ENCODE results near the gene PDGFD. TPM values are rescaled to one million over a fixed set of nuclear protein-coding genes. Genes with fewer than 3 reads are reported as not detected.

Gene PDGFD
- total RNA-seq, 4 donors from 2014 or later = 4.4 to 26.4 (median 13.1) TPM

DNA sequence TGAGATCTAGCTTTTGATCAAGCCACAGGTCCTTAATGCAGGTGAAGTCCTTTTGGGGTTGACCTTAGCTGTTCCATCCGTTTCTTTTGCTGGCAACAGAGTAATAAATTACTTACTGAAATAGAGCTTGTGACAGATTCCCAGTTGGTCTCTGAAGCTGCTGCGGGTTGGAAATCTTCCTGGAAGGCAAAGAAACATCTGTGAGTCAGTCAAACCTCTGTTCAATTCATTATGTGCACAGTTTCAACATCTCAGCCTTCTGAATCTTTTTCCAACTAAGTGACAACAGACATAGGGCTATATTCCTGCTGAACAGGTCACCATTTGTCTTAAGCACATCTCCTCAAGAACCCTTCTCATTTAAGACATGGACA, 216.4 kb downstream of the PDGFD start:
- no peaks in the 10 kb centered on the region for H3K36me3 ChIP-seq
- peak; percentile 63 for ATAC-seq
- H3K9me3 ChIP-seq = no peaks in the 10 kb centered on the region
- H3K27ac ChIP-seq = peak overlapping the region in 1 of 4 donors; percentile 28
- no peak overlapping the region for H3K4me3 ChIP-seq
- no peaks in the 10 kb centered on the region for H3K27me3 ChIP-seq
- peak; percentile 36 for TF ChIP-seq POLR2AphosphoS5 (IDR thresholded peaks at IDR 0.05)
- TF ChIP-seq, protein P1, sequence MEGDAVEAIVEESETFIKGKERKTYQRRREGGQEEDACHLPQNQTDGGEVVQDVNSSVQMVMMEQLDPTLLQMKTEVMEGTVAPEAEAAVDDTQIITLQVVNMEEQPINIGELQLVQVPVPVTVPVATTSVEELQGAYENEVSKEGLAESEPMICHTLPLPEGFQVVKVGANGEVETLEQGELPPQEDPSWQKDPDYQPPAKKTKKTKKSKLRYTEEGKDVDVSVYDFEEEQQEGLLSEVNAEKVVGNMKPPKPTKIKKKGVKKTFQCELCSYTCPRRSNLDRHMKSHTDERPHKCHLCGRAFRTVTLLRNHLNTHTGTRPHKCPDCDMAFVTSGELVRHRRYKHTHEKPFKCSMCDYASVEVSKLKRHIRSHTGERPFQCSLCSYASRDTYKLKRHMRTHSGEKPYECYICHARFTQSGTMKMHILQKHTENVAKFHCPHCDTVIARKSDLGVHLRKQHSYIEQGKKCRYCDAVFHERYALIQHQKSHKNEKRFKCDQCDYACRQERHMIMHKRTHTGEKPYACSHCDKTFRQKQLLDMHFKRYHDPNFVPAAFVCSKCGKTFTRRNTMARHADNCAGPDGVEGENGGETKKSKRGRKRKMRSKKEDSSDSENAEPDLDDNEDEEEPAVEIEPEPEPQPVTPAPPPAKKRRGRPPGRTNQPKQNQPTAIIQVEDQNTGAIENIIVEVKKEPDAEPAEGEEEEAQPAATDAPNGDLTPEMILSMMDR (IDR thresholded peaks at IDR 0.05) = no peak
- H3K4me1 ChIP-seq = peaks cover 7 to 18% (median 10%) of the 10 kb centered on the region in 3 donors
- WGBS, 2 donors (ENCODE audit: low coverage in 1 of 2) = 5 to 11% methylated on average over 2 of the region's 2 CpGs

DNA sequence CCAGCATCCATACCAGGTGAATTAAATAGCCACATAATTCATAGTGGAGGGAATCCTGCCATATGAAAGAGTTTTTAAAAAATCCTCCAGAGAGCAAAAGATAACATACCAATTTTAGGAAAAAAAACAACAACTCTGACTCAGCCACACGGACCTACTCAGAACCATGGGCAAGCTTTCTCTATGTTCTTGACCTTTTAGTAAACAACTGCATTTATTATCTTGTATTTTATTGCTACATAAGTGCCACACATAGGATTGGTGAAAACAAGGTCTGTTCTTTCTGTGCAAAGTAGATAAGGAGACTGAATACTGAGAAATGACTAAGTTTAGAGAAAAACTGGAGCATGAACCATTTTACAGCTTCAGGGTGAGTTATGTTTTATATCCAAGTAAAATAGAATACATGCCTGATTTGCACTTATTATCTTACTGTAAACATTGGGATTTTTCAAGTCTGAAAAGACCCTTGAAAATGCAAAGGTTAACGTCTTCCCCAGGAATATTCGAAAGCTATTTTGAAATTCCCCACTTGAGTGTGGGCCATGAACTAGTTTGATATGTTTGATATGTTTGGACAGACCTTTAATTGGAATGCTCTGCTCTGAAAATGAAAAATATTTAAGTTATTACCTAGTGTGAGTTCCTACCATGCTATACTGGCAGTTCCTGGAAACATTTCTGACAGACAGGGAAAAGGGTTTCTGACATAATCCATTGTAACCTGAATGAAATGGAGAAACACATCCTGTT, 217.0 kb downstream of the PDGFD start:
- 32 to 34% methylated on average over 3 of the region's 3 CpGs for WGBS, 2 donors (ENCODE audit: low coverage in 1 of 2)

DNA sequence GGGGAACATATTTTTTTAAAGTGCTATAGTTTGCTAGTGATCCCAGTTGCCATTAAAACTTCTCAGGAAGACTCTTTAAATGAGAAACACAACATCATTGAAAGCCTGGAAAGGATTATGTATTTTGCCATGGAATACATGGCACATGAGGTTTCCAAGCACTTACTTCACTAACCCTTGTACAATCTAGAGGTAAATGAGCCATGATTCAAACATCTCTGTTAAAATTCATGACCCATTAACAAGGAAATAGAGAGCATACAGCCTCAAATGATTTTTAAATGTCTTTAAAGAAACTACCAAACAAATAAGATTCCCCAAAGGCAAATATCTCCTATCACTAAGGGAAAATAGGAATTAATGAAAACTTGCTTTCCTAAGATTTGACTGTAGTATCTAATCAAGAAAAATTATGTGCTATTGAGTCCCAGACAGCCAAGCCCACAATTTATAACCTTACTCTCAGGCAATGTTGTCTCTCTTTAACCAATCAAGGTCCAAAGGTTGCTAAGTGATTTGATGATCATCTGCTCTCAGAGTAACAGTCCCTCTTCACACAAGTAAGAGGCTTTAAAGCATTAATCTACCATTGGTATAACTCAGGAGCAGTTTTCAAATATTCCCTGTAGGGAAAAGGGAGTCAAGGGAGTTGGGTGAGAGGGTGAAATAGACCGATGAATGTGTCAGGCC, 219.6 kb downstream of the PDGFD start:
- peaks cover 7 to 37% (median 10%) of the 10 kb centered on the region in 3 donors for H3K4me1 ChIP-seq
- WGBS, 2 donors (ENCODE audit: low coverage in 1 of 2) = 100% methylated on average over 1 of the region's 1 CpG
- no peaks in the 10 kb centered on the region for H3K36me3 ChIP-seq
- no peak overlapping the region for H3K27ac ChIP-seq
- no peaks in the 10 kb centered on the region for H3K27me3 ChIP-seq
- ATAC-seq = no peak
- no peaks in the 10 kb centered on the region for H3K9me3 ChIP-seq
- H3K4me3 ChIP-seq = no peak overlapping the region
- TF ChIP-seq EP300 (IDR thresholded peaks at IDR 0.05) (no peak), POLR2A (IDR thresholded peaks at IDR 0.05) (no peak), POLR2AphosphoS5 (IDR thresholded peaks at IDR 0.05) (no peak)
- TF ChIP-seq, protein P1 (IDR thresholded peaks at IDR 0.05) = no peak

More for the DNA sequence above, 217.0 kb downstream of the PDGFD start:
- no peaks in the 10 kb centered on the region for H3K36me3 ChIP-seq
- no peaks in the 10 kb centered on the region for H3K9me3 ChIP-seq
- no peak for TF ChIP-seq POLR2A (IDR thresholded peaks at IDR 0.05)
- TF ChIP-seq POLR2AphosphoS5 (IDR thresholded peaks at IDR 0.05) = no peak
- TF ChIP-seq, protein P1 (IDR thresholded peaks at IDR 0.05) = no peak
- no peak overlapping the region for H3K4me3 ChIP-seq
- H3K4me1 ChIP-seq = peaks cover 7 to 18% (median 10%) of the 10 kb centered on the region in 3 donors
- peak overlapping the region in 1 of 4 donors; percentile 28 for H3K27ac ChIP-seq
- no peak for ATAC-seq
- H3K27me3 ChIP-seq = no peaks in the 10 kb centered on the region

DNA sequence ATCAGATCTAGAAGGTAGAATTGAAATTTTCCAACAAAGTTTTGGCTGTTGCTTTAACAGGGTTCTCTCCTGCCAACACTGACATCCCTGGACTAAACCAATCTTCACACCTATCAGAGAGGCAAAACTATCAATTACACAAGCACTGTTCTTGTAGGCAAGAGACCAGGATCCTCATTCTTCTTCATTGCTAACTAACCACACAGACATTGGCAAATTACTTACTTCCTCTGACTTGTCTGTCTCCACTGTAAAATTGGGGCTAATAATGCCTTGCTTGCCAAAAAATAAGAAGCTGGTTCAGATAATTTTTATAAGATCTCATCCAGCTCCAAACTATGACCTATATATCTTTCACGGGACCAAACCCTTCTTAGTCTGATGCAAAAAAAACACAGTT, 221.3 kb downstream of the PDGFD start:
- TF ChIP-seq EP300 (IDR thresholded peaks at IDR 0.05) = no peak
- no peak for TF ChIP-seq POLR2A (IDR thresholded peaks at IDR 0.05)
- TF ChIP-seq, protein P1 (IDR thresholded peaks at IDR 0.05) = no peak
- TF ChIP-seq POLR2AphosphoS5 (IDR thresholded peaks at IDR 0.05) = no peak
- WGBS, 2 donors (ENCODE audit: low coverage in 1 of 2) = 93 to 100% methylated on average over 1 of the region's 1 CpG
- Histone ChIP-seq H3K27me3 (no peaks in the 10 kb centered on the region), H3K9me3 (no peaks in the 10 kb centered on the region), H3K4me3 (no peak overlapping the region), H3K4me1 (peaks cover 3 to 28% (median 6%) of the 10 kb centered on the region in 3 donors), H3K36me3 (no peaks in the 10 kb centered on the region), H3K27ac (no peak overlapping the region)
- no peak for ATAC-seq
